AG09319 (cell line): ENCODE results near the gene KRTAP10-10.
"Not testable (repeated sequence)": the region's sequence is repeated elsewhere in the genome, so short reads cannot be mapped to it uniquely, and the experiment has no call there.

Experiments
- DNase-seq: peaks from one replicate; pipeline ENCODE4 v3.0.0-alpha.2; 2010; ENCODE audit warnings: low read depth; ENCODE audit errors: extremely low read depth
- CTCF ChIP-seq: IDR thresholded peaks from 2 replicates; pipeline ENCODE4 v1.5.1; 2011; ENCODE audit warnings: low read depth, mild to moderate bottlenecking, inconsistent platforms, low read length, moderate library complexity

The KRTAP10-10 gene

GRCh38 chr21:44593598-44594405 lies 43.4 kb upstream of the KRTAP10-10 start:
- TF ChIP-seq CTCF: no peak
- DNase-seq: no peak

- no peak for TF ChIP-seq CTCF
- DNase-seq: no peak
Observed at GRCh38 chr21:44594406-44594916, 42.7 kb upstream of the KRTAP10-10 start.

- TF ChIP-seq CTCF: no peak
Observed at GRCh38 chr21:44595524-44595923, 41.6 kb upstream of the KRTAP10-10 start.

GRCh38 chr21:44596068-44596725 lies 41.0 kb upstream of the KRTAP10-10 start:
- no peak for DNase-seq
- no peak for TF ChIP-seq CTCF

More at GRCh38 chr21:44595524-44595923, 41.6 kb upstream of the KRTAP10-10 start:
- no peak for DNase-seq

- DNase-seq: no peak
- TF ChIP-seq CTCF: no peak
Observed at GRCh38 chr21:44598061-44598460, 39.1 kb upstream of the KRTAP10-10 start.

- no peak for DNase-seq
Observed at GRCh38 chr21:44599264-44600029, 37.7 kb upstream of the KRTAP10-10 start.

GRCh38 chr21:44600118-44600978 lies 36.8 kb upstream of the KRTAP10-10 start, which contains the start of gene KRTAP10-7:
Gene KRTAP10-7, plus strand, starts transcription at chr21:44600597. Its CDS starts 25 bp downstream, at chr21:44600622.
- not testable (repeated sequence) for DNase-seq

More at GRCh38 chr21:44599264-44600029, 37.7 kb upstream of the KRTAP10-10 start:
- TF ChIP-seq CTCF: no peak

GRCh38 chr21:44601091-44601490 lies 36.1 kb upstream of the KRTAP10-10 start:
- DNase-seq: not testable (repeated sequence)
